ENCODE data around the gene LHX2.

Gene LHX2

GRCh38 chr9:124082622-124083021, 71.1 kb downstream of the LHX2 start:
- H3K4me3 ChIP-seq (ENCODE audit: low read depth, low read length) = no peak overlapping the region
- no peak for DNase-seq (ENCODE audit: low read depth)
- no peak for TF ChIP-seq CTCF (IDR thresholded peaks at IDR 0.05; ENCODE audit: low read depth, low read length, missing control alignments)
- in situ Hi-C loops (cut with HindIII; ENCODE audit: low sequenced_read_pairs) = no loop called here
